ENCODE data around the gene DCC.

DNA sequence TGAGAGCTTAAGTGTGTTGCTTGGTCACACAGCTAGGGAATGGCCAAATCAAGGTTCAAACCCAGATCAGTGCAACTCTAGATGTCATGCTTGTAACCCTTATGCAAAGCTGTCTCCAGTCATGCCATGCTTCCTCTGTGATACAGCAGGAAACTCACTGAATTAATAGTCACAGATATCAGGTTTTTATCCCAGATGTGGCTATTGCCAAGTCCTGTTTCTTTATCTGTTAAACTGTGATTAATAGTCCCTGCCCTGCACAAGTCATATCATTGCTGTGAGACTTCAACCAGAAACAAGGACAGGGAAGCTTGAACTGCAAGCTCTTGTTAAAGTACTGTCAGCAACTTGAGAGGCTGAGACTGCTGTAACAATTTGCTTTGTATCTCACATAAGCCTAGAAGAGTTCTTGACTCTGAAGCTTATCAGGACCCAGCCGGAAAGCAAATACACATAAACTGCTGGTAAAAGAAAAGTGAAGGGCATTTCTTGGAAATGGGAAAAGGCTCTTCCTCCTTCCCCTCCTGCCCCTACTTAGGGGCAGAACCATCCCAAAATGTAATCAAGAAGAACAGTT, 609.0 kb downstream of the DCC start:
- no peak for TF ChIP-seq SNRNP70 (optimal IDR thresholded peaks at IDR 0.05; ENCODE audit: low read depth, low read length)
- TF ChIP-seq HCFC1 (IDR thresholded peaks at IDR 0.05; ENCODE audit: low read depth, low read length), result no peak
- TF ChIP-seq ZNF184 (CRISPR knock-in tag; IDR thresholded peaks at IDR 0.05), result no peak
- no peak for TF ChIP-seq TAF15 (IDR thresholded peaks at IDR 0.05; ENCODE audit: low read depth, low read length)
- no peak for TF ChIP-seq SREBF1 (IDR thresholded peaks at IDR 0.05; ENCODE audit: borderline replicate concordance, low read depth, low read length)
- TF ChIP-seq, protein P1, sequence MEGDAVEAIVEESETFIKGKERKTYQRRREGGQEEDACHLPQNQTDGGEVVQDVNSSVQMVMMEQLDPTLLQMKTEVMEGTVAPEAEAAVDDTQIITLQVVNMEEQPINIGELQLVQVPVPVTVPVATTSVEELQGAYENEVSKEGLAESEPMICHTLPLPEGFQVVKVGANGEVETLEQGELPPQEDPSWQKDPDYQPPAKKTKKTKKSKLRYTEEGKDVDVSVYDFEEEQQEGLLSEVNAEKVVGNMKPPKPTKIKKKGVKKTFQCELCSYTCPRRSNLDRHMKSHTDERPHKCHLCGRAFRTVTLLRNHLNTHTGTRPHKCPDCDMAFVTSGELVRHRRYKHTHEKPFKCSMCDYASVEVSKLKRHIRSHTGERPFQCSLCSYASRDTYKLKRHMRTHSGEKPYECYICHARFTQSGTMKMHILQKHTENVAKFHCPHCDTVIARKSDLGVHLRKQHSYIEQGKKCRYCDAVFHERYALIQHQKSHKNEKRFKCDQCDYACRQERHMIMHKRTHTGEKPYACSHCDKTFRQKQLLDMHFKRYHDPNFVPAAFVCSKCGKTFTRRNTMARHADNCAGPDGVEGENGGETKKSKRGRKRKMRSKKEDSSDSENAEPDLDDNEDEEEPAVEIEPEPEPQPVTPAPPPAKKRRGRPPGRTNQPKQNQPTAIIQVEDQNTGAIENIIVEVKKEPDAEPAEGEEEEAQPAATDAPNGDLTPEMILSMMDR (IDR thresholded peaks at IDR 0.05 in 2 of 3, conservative IDR thresholded peaks at IDR 0.05 in 1 of 3; ENCODE audit: insufficient read depth in 2 of 3, low read depth in 1 of 3, low read length in 3 of 3), result no peak
- TF ChIP-seq L3MBTL2 (IDR thresholded peaks at IDR 0.05), result no peak
- no peak for TF ChIP-seq POLR2A (conservative IDR thresholded peaks at IDR 0.05)
- TF ChIP-seq, protein P2, sequence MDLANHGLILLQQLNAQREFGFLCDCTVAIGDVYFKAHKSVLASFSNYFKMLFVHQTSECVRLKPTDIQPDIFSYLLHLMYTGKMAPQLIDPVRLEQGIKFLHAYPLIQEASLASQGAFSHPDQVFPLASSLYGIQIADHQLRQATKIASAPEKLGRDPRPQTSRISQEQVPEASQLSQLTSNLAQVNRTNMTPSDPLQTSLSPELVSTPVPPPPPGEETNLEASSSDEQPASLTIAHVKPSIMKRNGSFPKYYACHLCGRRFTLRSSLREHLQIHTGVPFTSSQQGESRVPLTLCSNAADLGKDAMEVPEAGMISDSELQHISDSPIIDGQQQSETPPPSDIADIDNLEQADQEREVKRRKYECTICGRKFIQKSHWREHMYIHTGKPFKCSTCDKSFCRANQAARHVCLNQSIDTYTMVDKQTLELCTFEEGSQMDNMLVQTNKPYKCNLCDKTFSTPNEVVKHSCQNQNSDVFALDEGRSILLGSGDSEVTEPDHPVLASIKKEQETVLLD (IDR thresholded peaks at IDR 0.05), result no peak
- TF ChIP-seq, protein P3, sequence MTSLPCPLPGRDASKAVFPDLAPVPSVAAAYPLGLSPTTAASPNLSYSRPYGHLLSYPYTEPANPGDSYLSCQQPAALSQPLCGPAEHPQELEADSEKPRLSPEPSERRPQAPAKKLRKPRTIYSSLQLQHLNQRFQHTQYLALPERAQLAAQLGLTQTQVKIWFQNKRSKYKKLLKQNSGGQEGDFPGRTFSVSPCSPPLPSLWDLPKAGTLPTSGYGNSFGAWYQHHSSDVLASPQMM (CRISPR knock-in tag; IDR thresholded peaks at IDR 0.05), result no peak

Data from K562 (cell line).